PFSK-1 (cell line): ENCODE data around the gene BCL2L1.

Experiments
- FOXP2 ChIP-seq: optimal IDR thresholded peaks from 2 replicates; pipeline ENCODE3; 2011; ENCODE audit warnings: borderline replicate concordance, control low read depth, inconsistent platforms; ENCODE audit not compliant: insufficient read depth; ENCODE audit errors: extremely low read length, extremely low read depth
- POLR2AphosphoS5 ChIP-seq: IDR thresholded peaks from 2 replicates; pipeline ENCODE4 v1.6.1; 2012; ENCODE audit warnings: low read depth, mild to moderate bottlenecking, control low read depth, low read length, moderate library complexity
- SIN3A ChIP-seq: IDR thresholded peaks from 2 replicates; pipeline ENCODE4 v1.6.1; 2012; ENCODE audit warnings: mild to moderate bottlenecking, low read length, moderate library complexity, borderline replicate concordance; ENCODE audit not compliant: insufficient read depth
- TAF1 ChIP-seq: IDR thresholded peaks from 2 replicates; pipeline ENCODE4 v1.6.1; 2012; ENCODE audit warnings: low read length, control low read depth, borderline replicate concordance; ENCODE audit not compliant: insufficient read depth
- TF ChIP-seq, protein P1 (sequence below), 2 experiments: IDR thresholded peaks; 2 replicates each; pipeline versions ENCODE4 v1.6.1 to v1.8.0; 2011 to 2012; ENCODE audit warnings: low read depth in 2 of 2, low read length in 2 of 2, control low read depth in 1 of 2, inconsistent platforms in 1 of 2, mild to moderate bottlenecking in 1 of 2, moderate library complexity in 1 of 2; ENCODE audit not compliant: insufficient read depth in 1 of 2

- TF ChIP-seq TAF1, result no peak
- TF ChIP-seq POLR2AphosphoS5, result no peak
- TF ChIP-seq, protein P1, sequence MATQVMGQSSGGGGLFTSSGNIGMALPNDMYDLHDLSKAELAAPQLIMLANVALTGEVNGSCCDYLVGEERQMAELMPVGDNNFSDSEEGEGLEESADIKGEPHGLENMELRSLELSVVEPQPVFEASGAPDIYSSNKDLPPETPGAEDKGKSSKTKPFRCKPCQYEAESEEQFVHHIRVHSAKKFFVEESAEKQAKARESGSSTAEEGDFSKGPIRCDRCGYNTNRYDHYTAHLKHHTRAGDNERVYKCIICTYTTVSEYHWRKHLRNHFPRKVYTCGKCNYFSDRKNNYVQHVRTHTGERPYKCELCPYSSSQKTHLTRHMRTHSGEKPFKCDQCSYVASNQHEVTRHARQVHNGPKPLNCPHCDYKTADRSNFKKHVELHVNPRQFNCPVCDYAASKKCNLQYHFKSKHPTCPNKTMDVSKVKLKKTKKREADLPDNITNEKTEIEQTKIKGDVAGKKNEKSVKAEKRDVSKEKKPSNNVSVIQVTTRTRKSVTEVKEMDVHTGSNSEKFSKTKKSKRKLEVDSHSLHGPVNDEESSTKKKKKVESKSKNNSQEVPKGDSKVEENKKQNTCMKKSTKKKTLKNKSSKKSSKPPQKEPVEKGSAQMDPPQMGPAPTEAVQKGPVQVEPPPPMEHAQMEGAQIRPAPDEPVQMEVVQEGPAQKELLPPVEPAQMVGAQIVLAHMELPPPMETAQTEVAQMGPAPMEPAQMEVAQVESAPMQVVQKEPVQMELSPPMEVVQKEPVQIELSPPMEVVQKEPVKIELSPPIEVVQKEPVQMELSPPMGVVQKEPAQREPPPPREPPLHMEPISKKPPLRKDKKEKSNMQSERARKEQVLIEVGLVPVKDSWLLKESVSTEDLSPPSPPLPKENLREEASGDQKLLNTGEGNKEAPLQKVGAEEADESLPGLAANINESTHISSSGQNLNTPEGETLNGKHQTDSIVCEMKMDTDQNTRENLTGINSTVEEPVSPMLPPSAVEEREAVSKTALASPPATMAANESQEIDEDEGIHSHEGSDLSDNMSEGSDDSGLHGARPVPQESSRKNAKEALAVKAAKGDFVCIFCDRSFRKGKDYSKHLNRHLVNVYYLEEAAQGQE (IDR thresholded peaks at IDR 0.05; ENCODE audit: insufficient read depth in 1 of 2, low read depth in 2 of 2, low read length in 2 of 2), result no peak
- no peak for TF ChIP-seq SIN3A
- TF ChIP-seq FOXP2, result no peak
These were observed 59.2 kb downstream of the BCL2L1 start for GRCh38 chr20:31663524-31663837.
